ENCODE data around the gene MYH14. TPM values are rescaled to one million over a fixed set of nuclear protein-coding genes. Genes with fewer than 3 reads are reported as not detected.

Gene MYH14
- total RNA-seq, 5 donors from 2014 or later (not counting 1 experiment from before 2014, with no cell fraction given): 0.23 to 0.79 (median 0.70) TPM; not detected in 2

DNA sequence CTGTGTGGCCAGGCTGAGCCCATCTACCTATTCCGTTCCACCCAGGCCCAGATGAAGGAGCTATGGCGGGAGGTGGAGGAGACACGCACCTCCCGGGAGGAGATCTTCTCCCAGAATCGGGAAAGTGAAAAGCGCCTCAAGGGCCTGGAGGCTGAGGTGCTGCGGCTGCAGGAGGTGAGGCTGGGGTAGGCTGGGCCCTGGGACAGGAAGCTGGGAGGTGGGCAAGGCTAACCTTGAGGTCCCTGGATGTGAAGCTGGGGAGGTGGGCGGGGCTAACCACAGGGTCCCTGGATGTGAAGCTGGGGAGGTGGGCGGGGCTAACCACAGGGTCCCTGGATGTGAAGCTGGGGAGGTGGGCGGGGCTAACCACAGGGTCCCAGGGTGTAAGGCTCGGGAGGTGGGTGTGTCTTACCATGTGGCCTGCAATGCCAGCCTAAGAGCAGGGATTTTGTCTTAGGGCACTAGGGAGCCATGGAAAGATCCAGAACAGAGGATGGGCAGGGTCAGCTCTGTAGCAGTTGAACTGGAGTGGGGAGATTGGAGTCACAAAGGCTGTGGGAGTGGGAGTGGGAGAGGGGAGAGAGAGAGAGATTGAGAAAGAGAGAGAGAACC lies 88.9 kb downstream of the MYH14 start:
- Mint-ChIP-seq H3K4me1 (no peaks in the 10 kb centered on the region), H3K9me3 (peaks cover 4 to 6% (median 6%) of the 10 kb centered on the region in 3 donors), H3K27me3 (peaks cover 43 to 59% of the 10 kb centered on the region in 2 donors), H3K36me3 (no peaks in the 10 kb centered on the region), H3K27ac (no peak overlapping the region), H3K4me3 (no peak overlapping the region)
- ATAC-seq (replicated peaks in 1 of 4) (no peak), DNase-seq (no peak)
- Histone ChIP-seq H3K36me3 (ENCODE audit: control insufficient read depth in 2 of 2, extremely low read depth in 1 of 2, insufficient read depth in 1 of 2, low read length in 1 of 2) (no peaks in the 10 kb centered on the region), H3K27me3 (replicated peaks in 1 of 2; ENCODE audit: control insufficient read depth in 2 of 2, extremely low read depth in 1 of 2, insufficient read depth in 2 of 2, low read length in 1 of 2) (peaks cover 0 to 49% of the 10 kb centered on the region in 2 experiments), H3K27ac (ENCODE audit: low read length) (no peak overlapping the region), H3K4me1 (ENCODE audit: control insufficient read depth in 1 of 2, extremely low read depth in 1 of 2, insufficient read depth in 2 of 2, low read length in 2 of 2) (no peaks in the 10 kb centered on the region), H3K9me3 (no peaks in the 10 kb centered on the region), H3K4me3 (ENCODE audit: control insufficient read depth in 1 of 2, extremely low read depth in 1 of 2, low read length in 1 of 2) (no peak overlapping the region)
- 78% methylated on average over 8 of the region's 11 CpGs for WGBS (ENCODE audit: insufficient coverage)
- CTCF ChIA-PET: no interaction called here
- POLR2A ChIA-PET: no interaction called here

DNA sequence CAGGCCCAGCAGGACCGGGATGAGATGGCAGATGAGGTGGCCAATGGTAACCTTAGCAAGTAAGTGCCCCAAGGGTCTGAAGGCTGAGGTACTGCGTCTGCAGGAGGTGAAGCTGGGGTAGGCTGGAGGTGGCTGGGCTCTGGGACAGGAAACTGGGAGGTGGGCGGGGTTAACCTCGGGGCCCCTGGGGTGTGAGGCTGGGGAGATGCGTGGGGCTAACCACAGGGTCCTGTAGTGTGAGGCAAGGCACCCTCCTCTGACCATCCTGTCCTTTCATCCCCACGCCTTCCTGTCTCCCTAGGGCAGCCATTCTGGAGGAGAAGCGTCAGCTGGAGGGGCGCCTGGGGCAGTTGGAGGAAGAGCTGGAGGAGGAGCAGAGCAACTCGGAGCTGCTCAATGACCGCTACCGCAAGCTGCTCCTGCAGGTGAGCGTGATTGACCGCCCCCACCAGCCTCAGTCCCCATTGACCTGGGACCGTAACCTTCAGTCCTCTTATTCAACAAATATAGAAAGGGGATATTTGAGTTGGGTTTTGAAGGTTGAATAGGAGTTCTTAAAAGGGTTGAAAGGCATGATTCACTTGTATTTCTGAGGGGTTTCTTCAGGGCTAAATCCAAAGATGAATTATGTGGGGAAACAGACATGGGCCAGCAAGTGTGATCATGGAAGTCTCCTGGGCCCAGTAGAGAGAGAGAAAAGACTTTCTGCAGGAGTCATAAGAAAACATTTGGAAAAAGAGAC lies 90.0 kb downstream of the MYH14 start:
- H3K27me3 Mint-ChIP-seq: peaks cover 39 to 48% of the 10 kb centered on the region in 2 donors
- peaks cover 0 to 6% (median 3%) of the 10 kb centered on the region in 3 donors for H3K9me3 Mint-ChIP-seq
- Histone ChIP-seq H3K36me3 (ENCODE audit: control insufficient read depth in 2 of 2, extremely low read depth in 1 of 2, insufficient read depth in 1 of 2, low read length in 1 of 2) (no peaks in the 10 kb centered on the region), H3K27ac (ENCODE audit: low read length) (no peak overlapping the region), H3K27me3 (replicated peaks in 1 of 2; ENCODE audit: control insufficient read depth in 2 of 2, extremely low read depth in 1 of 2, insufficient read depth in 2 of 2, low read length in 1 of 2) (peaks cover 0 to 47% of the 10 kb centered on the region in 2 experiments), H3K4me1 (ENCODE audit: control insufficient read depth in 1 of 2, extremely low read depth in 1 of 2, insufficient read depth in 2 of 2, low read length in 2 of 2) (no peaks in the 10 kb centered on the region), H3K4me3 (ENCODE audit: control insufficient read depth in 1 of 2, extremely low read depth in 1 of 2, low read length in 1 of 2) (no peak overlapping the region), H3K9me3 (no peaks in the 10 kb centered on the region)
- WGBS (ENCODE audit: insufficient coverage): 63% methylated on average over 2 of the region's 14 CpGs
- ChIA-PET POLR2A (no interaction called here), CTCF (no interaction called here)
- no peak overlapping the region for H3K4me3 Mint-ChIP-seq
- ATAC-seq (replicated peaks in 1 of 4) (no peak), DNase-seq (no peak)
- no peaks in the 10 kb centered on the region for H3K4me1 Mint-ChIP-seq
- no peaks in the 10 kb centered on the region for H3K36me3 Mint-ChIP-seq
- no peak overlapping the region for H3K27ac Mint-ChIP-seq

DNA sequence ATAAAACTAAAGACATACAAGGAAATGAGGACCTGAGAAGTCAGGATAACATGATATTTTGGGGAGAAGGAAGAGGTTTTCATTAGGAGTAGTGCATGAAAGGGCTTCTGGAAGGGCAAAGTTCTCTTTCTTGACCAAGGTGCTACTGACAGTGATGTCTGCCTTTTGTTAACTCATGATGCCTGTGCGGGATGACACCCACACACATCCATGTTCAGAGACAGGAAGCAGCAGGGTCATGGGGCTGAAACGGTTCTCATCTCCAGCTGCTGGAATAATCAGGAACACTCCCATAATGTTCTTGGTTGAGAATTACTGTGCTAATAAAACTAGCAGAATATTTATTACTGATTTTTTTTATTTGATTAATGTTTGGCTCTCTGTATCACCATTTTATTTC lies 96.6 kb downstream of the MYH14 start:
- no peaks in the 10 kb centered on the region for H3K4me1 Mint-ChIP-seq
- Histone ChIP-seq H3K9me3 (no peaks in the 10 kb centered on the region), H3K4me3 (ENCODE audit: control insufficient read depth in 1 of 2, extremely low read depth in 1 of 2, low read length in 1 of 2) (no peak overlapping the region), H3K36me3 (ENCODE audit: control insufficient read depth in 2 of 2, extremely low read depth in 1 of 2, insufficient read depth in 1 of 2, low read length in 1 of 2) (no peaks in the 10 kb centered on the region), H3K4me1 (ENCODE audit: control insufficient read depth in 1 of 2, extremely low read depth in 1 of 2, insufficient read depth in 2 of 2, low read length in 2 of 2) (no peaks in the 10 kb centered on the region), H3K27ac (ENCODE audit: low read length) (no peak overlapping the region), H3K27me3 (replicated peaks in 1 of 2; ENCODE audit: control insufficient read depth in 2 of 2, extremely low read depth in 1 of 2, insufficient read depth in 2 of 2, low read length in 1 of 2) (peaks cover 0 to 21% of the 10 kb centered on the region in 2 experiments)
- no CpG with 5 or more reads among the region's 2 CpGs for WGBS (ENCODE audit: insufficient coverage)
- no peaks in the 10 kb centered on the region for H3K36me3 Mint-ChIP-seq
- H3K9me3 Mint-ChIP-seq: peaks cover 0 to 11% (median 7%) of the 10 kb centered on the region in 3 donors
- H3K27me3 Mint-ChIP-seq: peaks cover 23 to 33% of the 10 kb centered on the region in 2 donors
- CTCF ChIA-PET: no interaction called here
- POLR2A ChIA-PET: no interaction called here
- no peak overlapping the region for H3K27ac Mint-ChIP-seq
- no peak for DNase-seq
- no peak for ATAC-seq (replicated peaks in 1 of 4)
- H3K4me3 Mint-ChIP-seq: no peak overlapping the region

DNA sequence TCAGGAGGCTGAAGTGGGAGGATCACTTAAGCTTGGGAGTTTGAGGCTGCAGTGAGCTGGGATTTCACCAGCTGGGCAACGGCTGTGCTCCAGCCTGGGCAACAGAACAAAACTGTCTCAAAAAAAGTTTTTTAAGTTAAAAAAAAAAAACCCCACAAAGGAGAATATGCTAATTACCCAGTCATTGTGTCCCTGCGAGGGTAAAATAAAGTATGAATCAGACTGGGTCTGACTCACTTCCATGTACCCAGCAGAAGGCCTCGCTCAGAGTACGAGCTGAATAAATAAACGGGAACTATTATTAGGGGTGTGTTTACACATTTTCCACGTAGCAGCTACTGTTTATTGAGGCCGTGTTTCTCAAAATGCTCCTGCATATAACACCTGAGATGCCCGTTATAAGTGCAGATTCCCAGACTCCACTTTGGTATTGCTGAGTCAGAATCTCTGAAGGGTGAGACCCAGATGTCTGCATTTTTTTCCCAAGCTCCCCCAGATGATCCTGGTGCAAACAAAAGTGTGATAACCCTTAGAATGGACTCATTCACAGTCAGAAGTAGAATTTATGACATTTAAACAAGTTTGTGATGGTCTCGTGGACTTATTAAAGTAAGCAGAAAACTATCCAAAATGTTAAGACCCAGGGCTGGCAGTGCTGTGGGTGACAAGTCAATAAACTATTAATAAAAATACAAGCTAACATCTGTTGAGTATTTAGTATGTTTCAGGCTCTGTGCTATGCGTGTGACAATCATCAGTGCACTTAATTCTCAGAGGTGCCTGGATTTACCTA lies 97.6 kb downstream of the MYH14 start:
- H3K36me3 ChIP-seq (ENCODE audit: control insufficient read depth in 2 of 2, extremely low read depth in 1 of 2, insufficient read depth in 1 of 2, low read length in 1 of 2): no peaks in the 10 kb centered on the region
- no peak overlapping the region for H3K27ac ChIP-seq (ENCODE audit: low read length)
- H3K4me1 ChIP-seq (ENCODE audit: control insufficient read depth in 1 of 2, extremely low read depth in 1 of 2, insufficient read depth in 2 of 2, low read length in 2 of 2): no peaks in the 10 kb centered on the region
- Mint-ChIP-seq H3K27me3 (peaks cover 28 to 36% of the 10 kb centered on the region in 2 donors), H3K4me3 (no peak overlapping the region), H3K27ac (no peak overlapping the region), H3K4me1 (no peaks in the 10 kb centered on the region), H3K9me3 (peaks cover 0 to 11% (median 7%) of the 10 kb centered on the region in 3 donors), H3K36me3 (no peaks in the 10 kb centered on the region)
- ChIA-PET CTCF (no interaction called here), POLR2A (no interaction called here)
- H3K4me3 ChIP-seq (ENCODE audit: control insufficient read depth in 1 of 2, extremely low read depth in 1 of 2, low read length in 1 of 2): no peak overlapping the region
- no peaks in the 10 kb centered on the region for H3K9me3 ChIP-seq
- ATAC-seq (replicated peaks in 1 of 4) (no peak), DNase-seq (no peak)
- WGBS (ENCODE audit: insufficient coverage): 15% methylated on average over 2 of the region's 10 CpGs
- peaks cover 0 to 27% of the 10 kb centered on the region in 2 experiments for H3K27me3 ChIP-seq (replicated peaks in 1 of 2; ENCODE audit: control insufficient read depth in 2 of 2, extremely low read depth in 1 of 2, insufficient read depth in 2 of 2, low read length in 1 of 2)

DNA sequence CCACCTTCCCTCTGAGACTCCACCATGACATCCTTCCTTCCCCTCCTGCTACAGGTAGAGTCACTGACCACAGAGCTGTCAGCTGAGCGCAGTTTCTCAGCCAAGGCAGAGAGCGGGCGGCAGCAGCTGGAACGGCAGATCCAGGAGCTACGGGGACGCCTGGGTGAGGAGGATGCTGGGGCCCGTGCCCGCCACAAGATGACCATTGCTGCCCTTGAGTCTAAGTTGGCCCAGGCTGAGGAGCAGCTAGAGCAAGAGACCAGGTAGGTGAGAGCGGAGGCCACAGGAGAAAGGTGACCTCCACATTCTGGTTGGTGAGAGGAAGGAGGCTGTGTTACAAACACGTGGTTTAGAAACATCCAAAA lies 98.2 kb downstream of the MYH14 start:
- no peaks in the 10 kb centered on the region for H3K36me3 ChIP-seq (ENCODE audit: control insufficient read depth in 2 of 2, extremely low read depth in 1 of 2, insufficient read depth in 1 of 2, low read length in 1 of 2)
- CTCF ChIA-PET: no interaction called here
- H3K9me3 Mint-ChIP-seq: peaks cover 0 to 11% (median 7%) of the 10 kb centered on the region in 3 donors
- ATAC-seq (replicated peaks in 1 of 4) (no peak), DNase-seq (no peak)
- no peaks in the 10 kb centered on the region for H3K4me1 ChIP-seq (ENCODE audit: control insufficient read depth in 1 of 2, extremely low read depth in 1 of 2, insufficient read depth in 2 of 2, low read length in 2 of 2)
- H3K4me3 Mint-ChIP-seq: no peak overlapping the region
- 82% methylated on average over 7 of the region's 10 CpGs for WGBS (ENCODE audit: insufficient coverage)
- peaks cover 0 to 30% of the 10 kb centered on the region in 2 experiments for H3K27me3 ChIP-seq (replicated peaks in 1 of 2; ENCODE audit: control insufficient read depth in 2 of 2, extremely low read depth in 1 of 2, insufficient read depth in 2 of 2, low read length in 1 of 2)
- H3K4me3 ChIP-seq (ENCODE audit: control insufficient read depth in 1 of 2, extremely low read depth in 1 of 2, low read length in 1 of 2): no peak overlapping the region
- H3K27ac ChIP-seq (ENCODE audit: low read length): no peak overlapping the region
- POLR2A ChIA-PET: no interaction called here
- no peaks in the 10 kb centered on the region for H3K36me3 Mint-ChIP-seq
- no peaks in the 10 kb centered on the region for H3K4me1 Mint-ChIP-seq
- H3K27me3 Mint-ChIP-seq: peaks cover 33 to 38% of the 10 kb centered on the region in 2 donors
- no peak overlapping the region for H3K27ac Mint-ChIP-seq
- H3K9me3 ChIP-seq: no peaks in the 10 kb centered on the region

DNA sequence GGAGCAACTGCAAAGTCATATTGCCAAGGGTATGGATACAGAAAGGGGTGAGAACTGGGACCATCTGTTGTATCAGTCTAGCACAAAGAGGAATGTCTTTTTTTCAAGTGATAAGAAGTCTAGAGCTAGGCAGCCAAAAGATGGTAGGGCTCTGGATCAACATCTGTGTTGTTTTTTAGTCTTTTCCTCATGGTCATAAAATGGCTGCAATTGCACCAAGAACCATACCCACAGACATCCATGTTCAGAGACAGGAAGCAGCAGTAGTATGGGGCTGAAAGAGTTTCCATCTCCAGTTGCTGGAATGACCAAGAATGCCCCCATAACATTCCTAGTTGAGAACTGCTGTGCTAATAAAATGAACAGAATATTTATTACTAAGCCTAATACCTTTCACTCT lies 100.1 kb downstream of the MYH14 start:
- ChIA-PET CTCF (interaction anchor here in 1 of 2 donors (0.7 kb wide), 1 partner anchor 380 kb away, joined by 3 read pairs; no protein-coding TSS in a partner anchor), POLR2A (no interaction called here)
- DNase-seq: no peak
- no peaks in the 10 kb centered on the region for H3K36me3 Mint-ChIP-seq
- H3K27ac ChIP-seq (ENCODE audit: low read length): no peak overlapping the region
- H3K4me1 Mint-ChIP-seq: no peaks in the 10 kb centered on the region
- no peaks in the 10 kb centered on the region for H3K36me3 ChIP-seq (ENCODE audit: control insufficient read depth in 2 of 2, extremely low read depth in 1 of 2, insufficient read depth in 1 of 2, low read length in 1 of 2)
- H3K9me3 Mint-ChIP-seq: peaks cover 0 to 11% (median 7%) of the 10 kb centered on the region in 3 donors
- no peak overlapping the region for H3K4me3 ChIP-seq (ENCODE audit: control insufficient read depth in 1 of 2, extremely low read depth in 1 of 2, low read length in 1 of 2)
- no peaks in the 10 kb centered on the region for H3K4me1 ChIP-seq (ENCODE audit: control insufficient read depth in 1 of 2, extremely low read depth in 1 of 2, insufficient read depth in 2 of 2, low read length in 2 of 2)
- no peak for ATAC-seq (replicated peaks in 1 of 4)
- H3K9me3 ChIP-seq: no peaks in the 10 kb centered on the region
- no peak overlapping the region for H3K4me3 Mint-ChIP-seq
- H3K27me3 Mint-ChIP-seq: peaks cover 46 to 49% of the 10 kb centered on the region in 2 donors
- peaks cover 0 to 29% of the 10 kb centered on the region in 2 experiments for H3K27me3 ChIP-seq (replicated peaks in 1 of 2; ENCODE audit: control insufficient read depth in 2 of 2, extremely low read depth in 1 of 2, insufficient read depth in 2 of 2, low read length in 1 of 2)
- no peak overlapping the region for H3K27ac Mint-ChIP-seq

Measured in T-cell (primary cell).